T-helper 2 cell treated with Interferon-gamma antibody and Interleukin-4, amounts not matched to agents 100 ng/mL and 5 ng/mL, for 36 hours (primary cell): ENCODE measurements around the gene ARF6. TPM values are rescaled to one million over a fixed set of nuclear protein-coding genes. Genes with fewer than 3 reads are reported as not detected.
"Not testable (repeated sequence)": the region's sequence is repeated elsewhere in the genome, so short reads cannot be mapped to it uniquely, and the experiment has no call there.

Source experiments
- intact Hi-C: fragments of 100-400 bp; cut with micrococcal nuclease; formaldehyde crosslinking; loops from one replicate; pipeline ENCODE4 v1.15.1; 2023
- total RNA-seq: library from RNA; stranded (reverse); gene quantifications from 2 replicates; pipeline ENCODE4 v1.2.3, GENCODE V29; 2022

Gene ARF6
- total RNA-seq, 1 donor from 2014 or later = 145 TPM

- intact Hi-C loops = not testable (repeated sequence)
These were observed 9.9 kb downstream of the ARF6 start for GRCh38 chr14:49902679-49903246.

GRCh38 chr14:49904270-49904669 lies 11.4 kb downstream of the ARF6 start:
- intact Hi-C loops = no loop called here

DNA sequence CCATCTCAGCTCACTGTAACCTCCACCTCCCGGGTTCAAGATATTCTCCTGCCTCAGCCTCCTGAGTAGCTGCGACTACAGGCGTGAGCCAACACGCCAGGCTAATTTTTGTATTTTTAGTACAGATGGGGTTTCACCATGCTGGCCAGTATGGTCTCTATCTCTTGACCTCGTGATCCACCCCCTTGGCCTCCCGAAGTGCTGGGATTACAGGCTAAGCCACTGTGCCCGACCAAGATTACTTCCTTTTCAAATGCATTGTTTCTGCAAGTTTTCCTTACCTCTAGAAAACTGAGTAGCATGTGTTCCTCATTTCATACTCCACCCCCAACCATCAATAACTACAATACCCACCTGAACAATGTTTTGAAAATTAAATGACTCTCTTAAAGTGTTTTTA lies 13.1 kb downstream of the ARF6 start:
- intact Hi-C loops = loop anchor here (5.0 kb wide), 1 partner anchor 41 kb away; no protein-coding TSS in a partner anchor

GRCh38 chr14:49907186-49907585 lies 14.3 kb downstream of the ARF6 start:
- intact Hi-C loops = loop anchor here (5.0 kb wide), 1 partner anchor 40 kb away; no protein-coding TSS in a partner anchor

DNA sequence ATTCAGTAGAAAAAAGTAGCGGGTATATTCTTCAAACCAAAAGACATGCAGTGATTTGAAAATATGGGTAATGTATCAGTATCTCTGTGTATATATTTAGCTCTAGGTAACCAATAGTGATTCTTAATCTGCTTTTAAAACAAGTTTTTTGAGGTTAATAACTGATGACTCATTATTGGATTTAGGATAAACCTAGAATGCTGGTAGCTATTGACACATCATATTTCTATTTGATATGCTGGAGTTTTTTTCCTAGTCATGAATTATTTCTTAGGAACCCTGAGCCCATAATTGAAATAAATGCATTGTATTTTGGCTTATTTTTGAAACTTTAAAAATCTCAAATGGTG lies 15.5 kb downstream of the ARF6 start:
- intact Hi-C loops = loop anchor here (5.0 kb wide), 1 partner anchor 39 kb away; no protein-coding TSS in a partner anchor

GRCh38 chr14:49909016-49909415 lies 16.1 kb downstream of the ARF6 start:
- intact Hi-C loops = loop anchor here (5.0 kb wide), 1 partner anchor 38 kb away; no protein-coding TSS in a partner anchor

DNA sequence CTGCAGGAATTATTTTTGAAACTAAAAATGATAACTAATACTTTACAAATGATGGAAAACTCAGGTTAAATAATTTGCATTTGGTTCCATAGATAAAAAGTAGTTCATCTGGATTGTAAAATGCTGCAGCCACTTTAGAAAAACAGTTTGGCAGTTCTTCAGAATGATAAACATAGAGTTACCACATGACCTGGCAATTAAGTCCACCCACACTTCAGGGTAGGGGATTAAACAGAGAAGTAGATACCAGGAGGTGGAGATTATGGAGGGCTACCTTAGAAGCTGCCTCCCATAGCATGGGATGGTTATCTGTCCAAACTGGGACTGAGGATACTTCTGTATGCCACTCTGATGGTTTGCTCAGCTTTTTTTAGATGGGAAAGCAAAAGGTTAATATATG lies 22.2 kb downstream of the ARF6 start:
- intact Hi-C loops = no loop called here

DNA sequence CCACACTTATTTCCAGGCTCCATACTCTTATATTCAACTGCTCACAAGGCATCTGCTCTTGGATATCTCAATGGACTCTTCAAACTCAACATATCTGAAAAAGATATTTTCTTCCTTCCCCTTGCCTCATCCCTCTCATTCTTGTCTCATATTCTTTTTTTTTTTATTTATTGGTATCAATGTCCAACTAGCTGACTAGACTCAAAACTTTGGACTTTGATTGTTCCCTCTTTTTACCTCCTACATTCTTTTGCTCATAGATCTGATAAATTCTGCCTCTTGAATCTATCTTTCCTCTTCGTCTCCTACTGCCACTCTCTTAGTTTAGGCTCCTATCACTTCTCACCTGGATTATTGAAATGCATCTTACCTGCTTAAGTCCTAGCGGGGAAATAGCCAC lies 25.8 kb downstream of the ARF6 start:
- intact Hi-C loops = no loop called here

- intact Hi-C loops = no loop called here
These were observed 27.2 kb downstream of the ARF6 start for GRCh38 chr14:49919825-49920659.

DNA sequence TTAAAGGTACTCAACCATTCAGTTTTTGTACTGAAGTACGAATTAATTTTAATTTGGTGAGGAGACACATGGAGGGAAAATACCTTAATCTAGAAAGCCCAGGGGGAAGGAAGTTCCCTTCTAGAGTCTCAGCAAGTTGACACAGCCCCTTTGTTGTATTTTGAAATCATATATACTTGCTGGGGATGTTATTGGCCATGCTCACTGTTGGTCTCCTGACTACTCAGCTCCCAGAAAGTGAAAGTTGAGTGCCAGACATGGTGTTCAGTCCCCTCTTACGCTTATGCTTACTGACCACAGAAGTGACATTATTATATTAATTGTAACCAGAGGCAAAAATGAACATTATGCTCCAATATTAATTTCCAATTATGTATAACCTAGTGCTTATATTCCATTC lies 28.1 kb downstream of the ARF6 start:
- intact Hi-C loops = no loop called here

DNA sequence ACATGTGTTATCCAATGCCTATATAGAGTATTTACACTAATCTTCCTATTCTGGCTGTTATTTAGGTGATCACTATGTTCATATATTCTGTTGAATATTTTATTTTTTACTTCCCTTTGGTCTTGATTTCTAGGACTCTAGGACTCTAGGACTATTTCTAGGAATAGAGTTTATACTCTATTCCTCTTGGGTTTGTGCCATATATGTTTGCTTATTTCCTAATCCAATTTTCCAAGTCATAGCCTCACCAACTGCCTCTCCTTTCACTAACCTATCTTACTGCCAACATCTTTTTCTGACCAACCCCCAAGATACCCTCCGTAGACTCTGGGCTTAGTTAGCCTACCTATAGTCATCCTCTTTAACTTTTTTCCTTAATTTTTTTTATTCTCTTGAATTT lies 28.5 kb downstream of the ARF6 start:
- intact Hi-C loops = no loop called here

- intact Hi-C loops = no loop called here
These were observed 30.6 kb downstream of the ARF6 start for GRCh38 chr14:49923442-49923841.

- intact Hi-C loops = no loop called here
These were observed 31.0 kb downstream of the ARF6 start for GRCh38 chr14:49923881-49924280.

GRCh38 chr14:49924852-49925251 lies 32.0 kb downstream of the ARF6 start:
- intact Hi-C loops = no loop called here

GRCh38 chr14:49926803-49927202 lies 33.9 kb downstream of the ARF6 start:
- intact Hi-C loops = no loop called here

DNA sequence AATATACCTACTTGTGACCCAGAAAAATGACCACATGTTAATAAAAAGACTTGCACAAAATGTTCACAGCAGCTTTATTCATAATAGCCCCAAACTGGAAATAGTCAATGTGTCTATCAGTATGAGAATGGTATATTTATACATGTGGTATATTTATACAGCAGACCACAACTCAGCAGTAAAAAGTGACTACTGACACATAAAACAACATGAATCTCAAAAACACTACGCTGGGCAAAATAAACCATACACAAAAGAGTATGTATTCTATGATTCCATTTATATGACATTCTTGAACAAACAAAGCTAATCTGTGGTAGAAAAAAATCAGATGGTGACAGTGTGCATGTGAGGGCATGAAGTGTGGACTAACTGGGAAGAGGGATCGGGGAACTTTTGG lies 35.1 kb downstream of the ARF6 start:
- intact Hi-C loops = no loop called here

GRCh38 chr14:49930720-49931119 lies 37.8 kb downstream of the ARF6 start:
- intact Hi-C loops = loop anchor here (5.0 kb wide), 1 partner anchor 42 kb away; no protein-coding TSS in a partner anchor

- intact Hi-C loops = loop anchor here (5.0 kb wide), 1 partner anchor 41 kb away; no protein-coding TSS in a partner anchor
These were observed 38.6 kb downstream of the ARF6 start for GRCh38 chr14:49931523-49931922.

DNA sequence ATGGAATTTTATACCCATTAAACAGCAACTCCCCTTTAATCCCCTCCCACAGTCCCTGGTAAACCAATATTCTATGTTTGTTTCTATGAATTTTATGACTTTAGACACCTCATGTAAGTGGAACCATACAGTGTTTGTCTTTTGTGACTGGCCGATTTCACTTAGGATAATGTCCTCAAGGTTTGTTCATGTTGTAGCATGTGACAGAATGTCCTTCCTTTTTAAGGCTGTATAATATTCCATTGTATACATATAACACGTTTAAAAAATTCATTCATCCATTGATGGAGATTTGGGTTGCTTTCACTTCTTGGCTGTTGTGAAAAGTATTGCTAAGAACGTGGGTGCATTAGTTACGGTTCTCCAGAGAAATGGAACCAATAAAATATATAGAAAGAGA lies 40.2 kb downstream of the ARF6 start:
- intact Hi-C loops = loop anchor here (5.0 kb wide), 1 partner anchor 39 kb away; no protein-coding TSS in a partner anchor

DNA sequence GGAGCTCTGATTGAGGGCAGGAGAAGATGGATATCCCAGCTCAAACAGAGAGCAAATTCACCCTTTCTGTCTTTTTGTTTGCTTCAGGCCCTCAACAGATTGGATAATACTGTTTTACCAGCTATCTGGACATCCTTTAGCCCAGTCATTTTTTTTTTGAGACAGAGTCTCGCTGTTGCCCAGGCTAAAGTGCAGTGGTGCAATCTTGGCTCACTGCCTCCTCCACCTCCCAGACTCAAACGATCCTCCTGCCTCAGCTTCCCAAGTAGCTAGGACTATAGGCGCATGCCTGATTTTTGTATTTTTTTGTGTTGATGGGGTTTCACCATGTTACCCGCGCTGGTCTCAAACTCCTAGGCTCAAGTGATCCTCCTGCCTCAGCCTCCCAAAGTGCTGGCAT lies 40.8 kb downstream of the ARF6 start:
- intact Hi-C loops = loop anchor here (5.0 kb wide), 1 partner anchor 39 kb away; no protein-coding TSS in a partner anchor

DNA sequence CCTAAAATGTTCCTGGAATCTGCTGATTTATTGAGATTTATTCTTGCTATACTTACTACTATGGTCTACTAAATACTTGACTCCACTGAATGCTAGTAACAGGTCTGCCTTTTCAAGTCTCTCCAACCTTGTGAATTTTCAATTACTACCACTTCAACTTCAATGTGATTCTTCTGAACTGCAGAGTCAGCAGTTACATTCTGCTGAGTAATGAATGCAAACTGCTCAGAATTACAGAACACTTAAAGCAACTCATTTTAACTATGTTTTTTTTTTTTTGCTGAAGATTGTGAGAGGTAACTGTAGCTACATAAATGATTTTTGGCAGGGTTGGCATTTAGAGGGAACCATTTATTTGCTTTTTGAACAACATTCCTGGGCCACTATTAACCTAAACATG lies 41.8 kb downstream of the ARF6 start:
- intact Hi-C loops = loop anchor here (5.0 kb wide), 1 partner anchor 38 kb away; no protein-coding TSS in a partner anchor

DNA sequence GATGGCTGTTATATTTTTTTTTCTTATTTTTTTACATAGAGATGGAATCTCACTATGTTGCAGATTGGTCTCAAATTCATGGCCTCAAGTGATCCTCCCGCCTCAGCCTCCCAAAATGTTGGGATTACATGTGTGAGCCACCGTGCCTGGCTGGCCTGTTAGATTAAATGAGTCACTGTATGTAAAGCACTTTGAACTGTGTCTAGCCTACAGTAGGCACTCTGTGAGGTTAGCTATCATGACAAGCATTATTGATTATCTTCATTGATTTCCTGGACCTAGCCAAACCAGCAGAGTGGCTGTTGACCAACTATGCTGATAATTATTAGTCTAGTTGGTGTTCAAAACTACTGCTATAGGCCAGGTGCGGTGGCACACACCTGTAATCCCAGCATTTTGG lies 42.6 kb downstream of the ARF6 start:
- intact Hi-C loops = no loop called here

GRCh38 chr14:49936246-49936645 lies 43.4 kb downstream of the ARF6 start:
- intact Hi-C loops = not testable (repeated sequence)
